K562 (cell line): ENCODE data around the gene SMAD3.

Source experiments
- BHLHE40 ChIP-seq: IDR thresholded peaks from 2 replicates; pipeline ENCODE4 v1.6.1; 2011; ENCODE audit warnings: low read length, improper control_type of control experiment
- EHMT2 ChIP-seq: fragments of 450-650 bp; IDR thresholded peaks from 2 replicates; pipeline ENCODE4 v1.6.1; 2018; ENCODE audit warnings: antibody characterized with exemption
- FOSL1 ChIP-seq: fragments of 200-800 bp; sonication (Bioruptor generic); conservative IDR thresholded peaks from 2 replicates; pipeline ENCODE4 v1.6.1; 2016; ENCODE audit warnings: missing genetic modification characterization, missing compliant biosample characterization
- FOXJ3 ChIP-seq: sonication (generic); formaldehyde crosslinking; IDR thresholded peaks from 2 replicates; pipeline ENCODE4 v1.4.0; 2020; ENCODE audit warnings: mild to moderate bottlenecking, missing genetic modification reagents
- RAD51 ChIP-seq: fragments of 450-650 bp; IDR thresholded peaks from 2 replicates; pipeline ENCODE4 v1.7.1; 2016; ENCODE audit warnings: low read depth, mild to moderate bottlenecking, borderline replicate concordance
- SAFB2 ChIP-seq: fragments of 200-400 bp; formaldehyde crosslinking; IDR thresholded peaks from 2 replicates; pipeline ENCODE4 v1.6.1; 2018; ENCODE audit warnings: borderline replicate concordance, low read length, low read depth, moderate library complexity; ENCODE audit not compliant: severe bottlenecking
- SNRNP70 ChIP-seq: fragments of 200-400 bp; formaldehyde crosslinking; optimal IDR thresholded peaks from 2 replicates; pipeline ENCODE3; 2017; ENCODE audit warnings: low read depth, low read length
- ZNF232 ChIP-seq: sonication (generic); formaldehyde crosslinking; IDR thresholded peaks from 2 replicates; pipeline ENCODE4 v1.8.0; 2022; ENCODE audit warnings: mild to moderate bottlenecking, missing genetic modification reagents
- ZNF436 ChIP-seq: fragments of 250-450, 450-650 bp; sonication (Bioruptor Pico); formaldehyde crosslinking; IDR thresholded peaks from 2 replicates; pipeline ENCODE4 v1.7.0; 2020; ENCODE audit warnings: mild to moderate bottlenecking
- TF ChIP-seq, protein P1 (sequence below), 3 experiments: IDR thresholded peaks in 2 of 3; conservative IDR thresholded peaks in 1 of 3; 2 replicates each; pipeline ENCODE4 v1.5.1; 2011 to 2012; ENCODE audit warnings: low read length in 3 of 3, mild to moderate bottlenecking in 3 of 3, control low read depth in 2 of 3, improper control_type of control experiment in 1 of 3, inconsistent platforms in 1 of 3, low read depth in 1 of 3, mixed read lengths in 1 of 3, moderate library complexity in 1 of 3; ENCODE audit not compliant: insufficient read depth in 2 of 3
- TF ChIP-seq, protein P2 (sequence below): sonication (generic); formaldehyde crosslinking; IDR thresholded peaks from 2 replicates; pipeline ENCODE4 v1.9.0; 2022; ENCODE audit warnings: mild to moderate bottlenecking, missing genetic modification reagents
- TF ChIP-seq, protein P3 (sequence below), 2 experiments: fragments of 450-650 bp; formaldehyde crosslinking in 1 of 2; IDR thresholded peaks; 2 replicates each; pipeline versions ENCODE4 v1.4.0 to v1.6.1; 2014 to 2020; ENCODE audit warnings: mild to moderate bottlenecking in 2 of 2, borderline replicate concordance in 1 of 2, low read depth in 1 of 2

DNA sequence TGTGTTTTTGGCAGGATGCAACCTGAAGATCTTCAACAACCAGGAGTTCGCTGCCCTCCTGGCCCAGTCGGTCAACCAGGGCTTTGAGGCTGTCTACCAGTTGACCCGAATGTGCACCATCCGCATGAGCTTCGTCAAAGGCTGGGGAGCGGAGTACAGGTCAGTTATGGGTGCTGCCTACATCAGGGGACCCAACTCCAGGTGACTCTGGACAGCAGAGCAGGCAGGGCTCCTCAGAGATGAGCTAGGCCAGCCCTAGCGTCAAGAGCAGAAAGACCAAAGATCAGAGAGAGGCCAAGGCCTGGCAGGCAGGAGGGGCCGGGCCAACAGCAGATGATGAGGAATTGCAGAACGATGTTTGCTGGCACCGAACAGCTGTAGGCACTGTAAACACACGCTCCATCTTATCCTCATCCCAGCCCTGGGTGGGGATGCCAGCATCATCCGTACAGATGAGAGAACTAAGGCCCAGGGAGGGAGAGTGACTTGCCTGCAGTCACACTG, 122.0 kb downstream of the SMAD3 start:
- TF ChIP-seq BHLHE40 (no peak), ZNF232 (CRISPR knock-in tag) (no peak), SAFB2 (no peak), FOXJ3 (CRISPR knock-in tag) (no peak), EHMT2 (no peak), ZNF436 (CRISPR knock-in tag) (no peak), RAD51 (no peak), SNRNP70 (no peak), FOSL1 (tag) (no peak)
- TF ChIP-seq, protein P1, sequence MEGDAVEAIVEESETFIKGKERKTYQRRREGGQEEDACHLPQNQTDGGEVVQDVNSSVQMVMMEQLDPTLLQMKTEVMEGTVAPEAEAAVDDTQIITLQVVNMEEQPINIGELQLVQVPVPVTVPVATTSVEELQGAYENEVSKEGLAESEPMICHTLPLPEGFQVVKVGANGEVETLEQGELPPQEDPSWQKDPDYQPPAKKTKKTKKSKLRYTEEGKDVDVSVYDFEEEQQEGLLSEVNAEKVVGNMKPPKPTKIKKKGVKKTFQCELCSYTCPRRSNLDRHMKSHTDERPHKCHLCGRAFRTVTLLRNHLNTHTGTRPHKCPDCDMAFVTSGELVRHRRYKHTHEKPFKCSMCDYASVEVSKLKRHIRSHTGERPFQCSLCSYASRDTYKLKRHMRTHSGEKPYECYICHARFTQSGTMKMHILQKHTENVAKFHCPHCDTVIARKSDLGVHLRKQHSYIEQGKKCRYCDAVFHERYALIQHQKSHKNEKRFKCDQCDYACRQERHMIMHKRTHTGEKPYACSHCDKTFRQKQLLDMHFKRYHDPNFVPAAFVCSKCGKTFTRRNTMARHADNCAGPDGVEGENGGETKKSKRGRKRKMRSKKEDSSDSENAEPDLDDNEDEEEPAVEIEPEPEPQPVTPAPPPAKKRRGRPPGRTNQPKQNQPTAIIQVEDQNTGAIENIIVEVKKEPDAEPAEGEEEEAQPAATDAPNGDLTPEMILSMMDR (IDR thresholded peaks at IDR 0.05 in 2 of 3, conservative IDR thresholded peaks at IDR 0.05 in 1 of 3; ENCODE audit: insufficient read depth in 2 of 3, low read depth in 1 of 3, low read length in 3 of 3) = no peak
- TF ChIP-seq, protein P2, sequence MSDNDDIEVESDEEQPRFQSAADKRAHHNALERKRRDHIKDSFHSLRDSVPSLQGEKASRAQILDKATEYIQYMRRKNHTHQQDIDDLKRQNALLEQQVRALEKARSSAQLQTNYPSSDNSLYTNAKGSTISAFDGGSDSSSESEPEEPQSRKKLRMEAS (CRISPR knock-in tag) = no peak
- TF ChIP-seq, protein P3, sequence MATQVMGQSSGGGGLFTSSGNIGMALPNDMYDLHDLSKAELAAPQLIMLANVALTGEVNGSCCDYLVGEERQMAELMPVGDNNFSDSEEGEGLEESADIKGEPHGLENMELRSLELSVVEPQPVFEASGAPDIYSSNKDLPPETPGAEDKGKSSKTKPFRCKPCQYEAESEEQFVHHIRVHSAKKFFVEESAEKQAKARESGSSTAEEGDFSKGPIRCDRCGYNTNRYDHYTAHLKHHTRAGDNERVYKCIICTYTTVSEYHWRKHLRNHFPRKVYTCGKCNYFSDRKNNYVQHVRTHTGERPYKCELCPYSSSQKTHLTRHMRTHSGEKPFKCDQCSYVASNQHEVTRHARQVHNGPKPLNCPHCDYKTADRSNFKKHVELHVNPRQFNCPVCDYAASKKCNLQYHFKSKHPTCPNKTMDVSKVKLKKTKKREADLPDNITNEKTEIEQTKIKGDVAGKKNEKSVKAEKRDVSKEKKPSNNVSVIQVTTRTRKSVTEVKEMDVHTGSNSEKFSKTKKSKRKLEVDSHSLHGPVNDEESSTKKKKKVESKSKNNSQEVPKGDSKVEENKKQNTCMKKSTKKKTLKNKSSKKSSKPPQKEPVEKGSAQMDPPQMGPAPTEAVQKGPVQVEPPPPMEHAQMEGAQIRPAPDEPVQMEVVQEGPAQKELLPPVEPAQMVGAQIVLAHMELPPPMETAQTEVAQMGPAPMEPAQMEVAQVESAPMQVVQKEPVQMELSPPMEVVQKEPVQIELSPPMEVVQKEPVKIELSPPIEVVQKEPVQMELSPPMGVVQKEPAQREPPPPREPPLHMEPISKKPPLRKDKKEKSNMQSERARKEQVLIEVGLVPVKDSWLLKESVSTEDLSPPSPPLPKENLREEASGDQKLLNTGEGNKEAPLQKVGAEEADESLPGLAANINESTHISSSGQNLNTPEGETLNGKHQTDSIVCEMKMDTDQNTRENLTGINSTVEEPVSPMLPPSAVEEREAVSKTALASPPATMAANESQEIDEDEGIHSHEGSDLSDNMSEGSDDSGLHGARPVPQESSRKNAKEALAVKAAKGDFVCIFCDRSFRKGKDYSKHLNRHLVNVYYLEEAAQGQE (IDR thresholded peaks at IDR 0.05; ENCODE audit: borderline replicate concordance) = no peak
- TF ChIP-seq, protein P3 (CRISPR knock-in tag; IDR thresholded peaks at IDR 0.05; ENCODE audit: low read depth) = no peak
